Measurements from ENCODE around the gene FAM13A. TPM values are rescaled to one million over a fixed set of nuclear protein-coding genes. Genes with fewer than 3 reads are reported as not detected.

FAM13A gene
- total and polyA plus RNA-seq, 10 of the 15 experiments (the other 5 are each of a cell fraction or from before 2014, with no cell fraction given): 0.05 to 1.8 (median 0.27) TPM; not detected in 1

DNA sequence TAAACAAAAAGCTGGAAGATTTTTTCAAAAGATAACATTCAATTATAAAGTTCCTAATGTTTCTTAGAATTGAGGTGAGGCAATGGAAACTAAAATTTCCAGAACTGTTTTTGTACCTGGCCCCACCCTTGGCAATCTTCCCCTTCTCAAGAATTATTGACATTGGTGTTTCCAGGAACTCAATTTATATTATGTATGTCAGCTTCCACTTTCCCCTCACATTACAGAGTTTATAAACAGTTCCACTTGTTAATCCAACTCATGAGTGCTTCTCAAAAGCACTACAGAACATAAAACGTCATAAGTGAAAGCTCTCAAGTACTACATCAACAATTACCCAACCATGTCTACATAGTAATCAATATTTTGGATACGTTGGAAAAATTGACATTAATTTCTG lies 107.4 kb downstream of the FAM13A start (continued):
- TF ChIP-seq SRF (IDR thresholded peaks at IDR 0.05; ENCODE audit: low read depth in 2 of 2, low read length in 2 of 2): no peak
- no peak for TF ChIP-seq ZNF207 (IDR thresholded peaks at IDR 0.05; ENCODE audit: borderline replicate concordance)
- TF ChIP-seq, protein P1, sequence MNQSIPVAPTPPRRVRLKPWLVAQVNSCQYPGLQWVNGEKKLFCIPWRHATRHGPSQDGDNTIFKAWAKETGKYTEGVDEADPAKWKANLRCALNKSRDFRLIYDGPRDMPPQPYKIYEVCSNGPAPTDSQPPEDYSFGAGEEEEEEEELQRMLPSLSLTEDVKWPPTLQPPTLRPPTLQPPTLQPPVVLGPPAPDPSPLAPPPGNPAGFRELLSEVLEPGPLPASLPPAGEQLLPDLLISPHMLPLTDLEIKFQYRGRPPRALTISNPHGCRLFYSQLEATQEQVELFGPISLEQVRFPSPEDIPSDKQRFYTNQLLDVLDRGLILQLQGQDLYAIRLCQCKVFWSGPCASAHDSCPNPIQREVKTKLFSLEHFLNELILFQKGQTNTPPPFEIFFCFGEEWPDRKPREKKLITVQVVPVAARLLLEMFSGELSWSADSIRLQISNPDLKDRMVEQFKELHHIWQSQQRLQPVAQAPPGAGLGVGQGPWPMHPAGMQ (IDR thresholded peaks at IDR 0.05; ENCODE audit: borderline replicate concordance): no peak

DNA sequence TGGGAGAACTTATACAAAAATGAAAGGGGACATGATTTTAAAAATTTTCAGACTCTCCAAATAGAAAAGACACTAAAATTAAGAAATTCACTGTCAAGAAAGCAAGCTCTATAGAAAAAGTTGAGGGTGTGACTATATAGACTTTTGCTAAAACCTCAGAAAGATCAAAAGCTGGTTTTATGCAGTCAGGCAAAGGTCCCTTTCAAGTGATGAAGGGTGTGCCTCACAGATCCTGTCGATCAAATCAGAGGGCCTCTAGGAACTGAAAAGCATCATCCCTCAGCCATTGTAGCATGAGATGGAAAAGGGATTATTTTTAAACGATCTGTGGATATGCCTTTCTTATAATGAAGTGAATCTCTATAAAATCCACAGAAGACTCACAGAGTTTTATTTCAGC lies 116.5 kb downstream of the FAM13A start:
- H4K20me1 ChIP-seq (ENCODE audit: control insufficient read depth, insufficient read depth): no peaks in the 10 kb centered on the region
- no TSS peak for BruUV-seq (replicated peaks)
- H3K4me3 ChIP-seq: no peak overlapping the region
- FAIRE-seq (no peak), DNase-seq (ENCODE audit: low read depth, low spot score) (no peak), ATAC-seq (no peak)
- H3K27ac ChIP-seq (ENCODE audit: control insufficient read depth, insufficient read depth): no peak overlapping the region
- no peaks in the 10 kb centered on the region for H3K4me1 ChIP-seq (ENCODE audit: control insufficient read depth, insufficient read depth, low read length)
- no peak overlapping the region for H3K4me2 ChIP-seq (ENCODE audit: control insufficient read depth, insufficient read depth)
- ChIA-PET SMC1A (ENCODE audit: uncharacterized antibody, unreplicated experiment) (interaction anchor here (1.4 kb wide), 1 partner anchor 11 kb away, joined by 4 read pairs; no protein-coding TSS in a partner anchor), POLR2A (no interaction called here), CTCF (no interaction called here), RAD21 (ENCODE audit: unreplicated experiment) (no interaction called here)
- no peak overlapping the region for H2AFZ ChIP-seq (ENCODE audit: control insufficient read depth, low read depth, low read length)
- H3K79me2 ChIP-seq (ENCODE audit: control insufficient read depth, insufficient read depth, low read length): no peaks in the 10 kb centered on the region
- intact Hi-C loops (cut with micrococcal nuclease; ENCODE audit: unreplicated experiment): no loop called here
- H3K9ac ChIP-seq (ENCODE audit: control insufficient read depth, insufficient read depth, low read length): no peak overlapping the region
- TF ChIP-seq BMI1 (IDR thresholded peaks at IDR 0.05; ENCODE audit: borderline replicate concordance) (no peak), BHLHE40 (IDR thresholded peaks at IDR 0.05; ENCODE audit: borderline replicate concordance in 1 of 2, low read depth in 2 of 2, low read length in 1 of 2) (no peak)
- no peaks in the 10 kb centered on the region for H3K27me3 ChIP-seq (replicated peaks in 1 of 2; ENCODE audit: control insufficient read depth in 2 of 2, insufficient read depth in 2 of 2, low read length in 1 of 2)
- no peaks in the 10 kb centered on the region for H3K36me3 ChIP-seq (ENCODE audit: control insufficient read depth in 2 of 2, insufficient read depth in 2 of 2, low read length in 1 of 2)
- H3K9me3 ChIP-seq (replicated peaks; ENCODE audit: control insufficient read depth, insufficient read depth, low read length): no peaks in the 10 kb centered on the region
- 21% methylated on average over 2 of the region's 2 CpGs for WGBS (ENCODE audit: insufficient coverage, insufficient replicate concordance, low lambda C conversion rate, missing lambda C conversion rate)
- in situ Hi-C loops (cut with MboI): no loop called here

Data from GM12878 (cell line).